Measurements from ENCODE around the gene FCER1G.
A peak's percentile ranks its signal among the peaks of the same experiment; 100 is the strongest.

The FCER1G gene

DNA sequence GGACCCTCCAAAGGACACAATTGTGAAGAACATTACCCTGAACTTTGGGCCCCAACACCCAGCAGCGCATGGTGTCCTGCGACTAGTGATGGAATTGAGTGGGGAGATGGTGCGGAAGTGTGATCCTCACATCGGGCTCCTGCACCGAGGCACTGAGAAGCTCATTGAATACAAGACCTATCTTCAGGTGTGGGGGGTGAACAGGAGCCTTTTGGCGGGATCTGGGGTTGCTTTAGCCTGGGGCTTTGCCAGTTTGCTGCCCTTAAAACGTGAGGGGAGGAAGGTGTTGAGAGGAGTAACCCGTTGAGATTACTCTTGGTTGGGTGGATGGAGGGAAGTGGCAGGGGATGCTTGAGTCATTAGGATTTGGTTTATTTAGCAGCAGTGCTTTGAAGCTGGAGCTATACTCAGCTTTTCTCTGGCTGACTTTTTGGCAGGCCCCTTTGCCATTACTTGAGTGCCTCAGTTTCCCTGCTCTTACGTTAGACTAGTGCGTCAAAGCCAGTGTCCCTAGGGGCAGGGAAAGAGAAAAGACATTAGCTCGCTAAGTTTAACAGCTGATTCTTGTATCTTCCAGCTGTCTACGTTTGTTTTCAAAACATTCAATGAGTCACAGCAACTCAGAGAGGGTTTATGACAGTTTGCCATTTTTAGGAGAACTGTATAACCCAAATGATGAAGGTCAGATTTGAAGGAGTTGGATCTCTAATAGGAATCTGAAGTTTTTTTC is 8.5 kb upstream of the FCER1G start:
- Histone ChIP-seq H3K9ac (no peak overlapping the region), H3K27ac (no peak overlapping the region), H3K4me3 (IDR thresholded peaks at IDR 0.05; ENCODE audit: insufficient read depth, low read depth, low read length) (no peak overlapping the region), H4K20me1 (ENCODE audit: insufficient read depth) (no peaks in the 10 kb centered on the region), H3K36me3 (ENCODE audit: insufficient read depth) (no peaks in the 10 kb centered on the region; the same call in 1 of the 2 replicates), H2AFZ (ENCODE audit: low read depth) (no peak overlapping the region), H3K27me3 (ENCODE audit: insufficient read depth, low read depth) (no peaks in the 10 kb centered on the region), H3K4me1 (ENCODE audit: low read depth, poor library complexity, severe bottlenecking) (peaks cover 22% of the 10 kb centered on the region), H3K79me2 (ENCODE audit: insufficient read depth, low read depth) (peaks cover 14% of the 10 kb centered on the region; the same call in 1 of the 2 replicates), H3K4me2 (no peak overlapping the region)
- TF ChIP-seq, protein P1, sequence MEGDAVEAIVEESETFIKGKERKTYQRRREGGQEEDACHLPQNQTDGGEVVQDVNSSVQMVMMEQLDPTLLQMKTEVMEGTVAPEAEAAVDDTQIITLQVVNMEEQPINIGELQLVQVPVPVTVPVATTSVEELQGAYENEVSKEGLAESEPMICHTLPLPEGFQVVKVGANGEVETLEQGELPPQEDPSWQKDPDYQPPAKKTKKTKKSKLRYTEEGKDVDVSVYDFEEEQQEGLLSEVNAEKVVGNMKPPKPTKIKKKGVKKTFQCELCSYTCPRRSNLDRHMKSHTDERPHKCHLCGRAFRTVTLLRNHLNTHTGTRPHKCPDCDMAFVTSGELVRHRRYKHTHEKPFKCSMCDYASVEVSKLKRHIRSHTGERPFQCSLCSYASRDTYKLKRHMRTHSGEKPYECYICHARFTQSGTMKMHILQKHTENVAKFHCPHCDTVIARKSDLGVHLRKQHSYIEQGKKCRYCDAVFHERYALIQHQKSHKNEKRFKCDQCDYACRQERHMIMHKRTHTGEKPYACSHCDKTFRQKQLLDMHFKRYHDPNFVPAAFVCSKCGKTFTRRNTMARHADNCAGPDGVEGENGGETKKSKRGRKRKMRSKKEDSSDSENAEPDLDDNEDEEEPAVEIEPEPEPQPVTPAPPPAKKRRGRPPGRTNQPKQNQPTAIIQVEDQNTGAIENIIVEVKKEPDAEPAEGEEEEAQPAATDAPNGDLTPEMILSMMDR (conservative IDR thresholded peaks at IDR 0.05; ENCODE audit: low read depth, low read length) = no peak

DNA sequence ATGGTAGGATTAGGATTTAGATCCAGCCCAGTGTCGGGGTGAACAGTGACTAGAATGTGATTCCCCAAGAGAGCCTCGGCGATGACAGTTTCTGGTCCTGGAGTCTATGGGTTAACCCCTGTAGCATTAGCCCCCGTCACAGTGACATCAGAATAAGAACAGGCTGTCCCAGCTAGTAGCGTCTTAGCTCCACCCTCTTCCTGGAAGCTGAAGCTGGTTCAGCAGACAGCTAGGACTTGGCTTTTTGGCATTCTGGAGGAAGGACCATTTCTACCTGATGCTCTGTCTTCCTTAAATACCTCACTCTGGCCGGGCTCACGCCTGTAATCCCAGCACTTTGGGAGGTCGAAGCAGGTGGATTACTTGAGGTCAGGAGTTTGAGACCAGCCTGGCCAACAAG is 7.9 kb upstream of the FCER1G start:
- Histone ChIP-seq H3K27ac (no peak overlapping the region), H3K4me3 (IDR thresholded peaks at IDR 0.05; ENCODE audit: insufficient read depth, low read depth, low read length) (no peak overlapping the region), H2AFZ (ENCODE audit: low read depth) (no peak overlapping the region), H3K9ac (no peak overlapping the region), H4K20me1 (ENCODE audit: insufficient read depth) (no peaks in the 10 kb centered on the region), H3K4me2 (no peak overlapping the region), H3K79me2 (ENCODE audit: insufficient read depth, low read depth) (peaks cover 14% of the 10 kb centered on the region; the same call in 1 of the 2 replicates), H3K36me3 (ENCODE audit: insufficient read depth) (no peaks in the 10 kb centered on the region; the same call in 1 of the 2 replicates), H3K27me3 (ENCODE audit: insufficient read depth, low read depth) (no peaks in the 10 kb centered on the region), H3K4me1 (ENCODE audit: low read depth, poor library complexity, severe bottlenecking) (peaks cover 19% of the 10 kb centered on the region)
- TF ChIP-seq, protein P1 (conservative IDR thresholded peaks at IDR 0.05; ENCODE audit: low read depth, low read length) = no peak

DNA sequence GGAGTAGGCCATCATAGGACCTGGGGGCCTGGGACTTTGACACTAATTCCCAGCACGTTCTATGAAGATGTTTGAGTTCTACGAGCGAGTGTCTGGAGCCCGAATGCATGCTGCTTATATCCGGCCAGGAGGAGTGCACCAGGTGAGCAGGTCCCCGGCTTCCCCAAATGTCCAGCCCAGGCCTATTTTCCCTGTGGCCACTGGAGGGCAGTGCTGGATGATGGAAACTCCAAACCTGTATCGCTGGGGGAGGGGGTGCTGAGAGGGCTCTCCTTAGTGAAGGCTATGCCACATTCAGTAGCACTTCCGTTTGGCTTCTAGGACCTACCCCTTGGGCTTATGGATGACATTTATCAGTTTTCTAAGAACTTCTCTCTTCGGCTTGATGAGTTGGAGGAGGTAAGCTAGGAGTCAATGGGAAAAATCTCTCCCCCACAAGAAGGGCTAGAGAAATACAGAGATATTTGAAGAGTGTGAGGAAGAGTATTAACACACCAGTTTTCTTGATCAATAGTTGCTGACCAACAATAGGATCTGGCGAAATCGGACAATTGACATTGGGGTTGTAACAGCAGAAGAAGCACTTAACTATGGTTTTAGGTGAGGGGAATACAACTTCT is 5.2 kb upstream of the FCER1G start:
- Histone ChIP-seq H3K27ac (no peak overlapping the region), H3K9ac (no peak overlapping the region), H3K27me3 (ENCODE audit: insufficient read depth, low read depth) (no peaks in the 10 kb centered on the region), H3K4me1 (ENCODE audit: low read depth, poor library complexity, severe bottlenecking) (peaks cover 10% of the 10 kb centered on the region), H4K20me1 (ENCODE audit: insufficient read depth) (no peaks in the 10 kb centered on the region), H2AFZ (ENCODE audit: low read depth) (no peak overlapping the region), H3K4me2 (no peak overlapping the region), H3K4me3 (IDR thresholded peaks at IDR 0.05; ENCODE audit: insufficient read depth, low read depth, low read length) (no peak overlapping the region), H3K36me3 (ENCODE audit: insufficient read depth) (peaks cover 12% of the 10 kb centered on the region; the same call in 1 of the 2 replicates), H3K79me2 (ENCODE audit: insufficient read depth, low read depth) (no peaks in the 10 kb centered on the region)
- TF ChIP-seq, protein P1 (conservative IDR thresholded peaks at IDR 0.05; ENCODE audit: low read depth, low read length) = peak; percentile 100

DNA sequence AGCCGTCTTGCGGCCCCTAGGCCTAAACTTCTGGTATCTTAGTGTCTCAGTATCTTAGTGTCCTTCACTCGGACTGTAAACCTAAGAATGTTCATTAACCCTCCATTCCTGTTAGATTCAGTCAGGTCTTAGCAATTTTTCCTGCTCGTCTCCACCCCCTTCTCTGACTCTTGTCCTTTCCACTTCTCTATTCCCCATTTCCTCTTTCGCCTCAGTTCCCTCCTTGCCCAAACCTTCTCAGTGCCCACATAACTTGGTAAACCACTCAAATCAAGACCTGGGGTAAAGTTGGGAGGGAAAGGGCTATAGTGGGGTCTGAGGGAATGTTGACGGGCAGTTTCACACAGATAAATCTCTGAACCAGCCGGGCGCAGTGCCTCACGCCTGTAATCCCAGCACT is 726 bp upstream of the FCER1G start:
- Histone ChIP-seq H2AFZ (ENCODE audit: low read depth) (no peak overlapping the region), H3K9ac (no peak overlapping the region), H4K20me1 (ENCODE audit: insufficient read depth) (no peaks in the 10 kb centered on the region), H3K36me3 (ENCODE audit: insufficient read depth) (peaks cover 12% of the 10 kb centered on the region; the same call in 1 of the 2 replicates), H3K4me1 (ENCODE audit: low read depth, poor library complexity, severe bottlenecking) (peaks cover 29% of the 10 kb centered on the region), H3K79me2 (ENCODE audit: insufficient read depth, low read depth) (no peaks in the 10 kb centered on the region), H3K27me3 (ENCODE audit: insufficient read depth, low read depth) (no peaks in the 10 kb centered on the region), H3K4me3 (IDR thresholded peaks at IDR 0.05; ENCODE audit: insufficient read depth, low read depth, low read length) (no peak overlapping the region), H3K27ac (no peak overlapping the region), H3K4me2 (no peak overlapping the region)
- TF ChIP-seq, protein P1 (conservative IDR thresholded peaks at IDR 0.05; ENCODE audit: low read depth, low read length) = no peak
